ENCODE data around the gene IER2.

DNA sequence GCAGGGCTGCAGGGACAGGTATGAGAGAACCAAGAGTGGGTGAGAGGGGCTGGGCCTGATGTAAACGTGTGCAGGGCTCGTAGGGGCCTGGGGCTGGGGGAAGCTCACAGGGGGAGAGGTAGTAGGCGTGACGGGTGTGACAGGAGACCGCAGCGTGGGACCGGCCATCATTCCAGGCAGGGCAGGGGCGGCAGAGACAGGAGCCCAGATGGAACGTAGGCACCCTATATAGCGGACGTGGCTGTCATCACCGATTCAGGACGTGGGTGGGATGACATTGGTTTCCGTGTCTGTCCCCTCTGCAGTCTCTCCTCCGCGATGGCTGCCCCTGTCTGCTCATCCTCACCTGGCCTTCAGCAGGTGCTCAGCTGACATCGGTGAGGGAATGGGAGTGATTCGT, 48.4 kb downstream of the IER2 start:
- TF ChIP-seq, protein P1, sequence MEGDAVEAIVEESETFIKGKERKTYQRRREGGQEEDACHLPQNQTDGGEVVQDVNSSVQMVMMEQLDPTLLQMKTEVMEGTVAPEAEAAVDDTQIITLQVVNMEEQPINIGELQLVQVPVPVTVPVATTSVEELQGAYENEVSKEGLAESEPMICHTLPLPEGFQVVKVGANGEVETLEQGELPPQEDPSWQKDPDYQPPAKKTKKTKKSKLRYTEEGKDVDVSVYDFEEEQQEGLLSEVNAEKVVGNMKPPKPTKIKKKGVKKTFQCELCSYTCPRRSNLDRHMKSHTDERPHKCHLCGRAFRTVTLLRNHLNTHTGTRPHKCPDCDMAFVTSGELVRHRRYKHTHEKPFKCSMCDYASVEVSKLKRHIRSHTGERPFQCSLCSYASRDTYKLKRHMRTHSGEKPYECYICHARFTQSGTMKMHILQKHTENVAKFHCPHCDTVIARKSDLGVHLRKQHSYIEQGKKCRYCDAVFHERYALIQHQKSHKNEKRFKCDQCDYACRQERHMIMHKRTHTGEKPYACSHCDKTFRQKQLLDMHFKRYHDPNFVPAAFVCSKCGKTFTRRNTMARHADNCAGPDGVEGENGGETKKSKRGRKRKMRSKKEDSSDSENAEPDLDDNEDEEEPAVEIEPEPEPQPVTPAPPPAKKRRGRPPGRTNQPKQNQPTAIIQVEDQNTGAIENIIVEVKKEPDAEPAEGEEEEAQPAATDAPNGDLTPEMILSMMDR (IDR thresholded peaks at IDR 0.05; ENCODE audit: insufficient read depth, low read length, poor library complexity, severe bottlenecking): no peak
- TF ChIP-seq EZH2phosphoT487 (conservative IDR thresholded peaks at IDR 0.05; ENCODE audit: low read length): no peak
